ENCODE data around the gene MID2.

GRCh38 chrX:107787827-107788226 lies 37.8 kb upstream of the MID2 start:
- no peak for TF ChIP-seq POLR2AphosphoS5 (IDR thresholded peaks at IDR 0.05; ENCODE audit: low read depth, low read length)
- no peak for TF ChIP-seq POLR2A (IDR thresholded peaks at IDR 0.05; ENCODE audit: low read depth, low read length)
- TF ChIP-seq TAF1 (IDR thresholded peaks at IDR 0.05; ENCODE audit: low read depth, low read length) = no peak
- no peak for TF ChIP-seq SPI1 (IDR thresholded peaks at IDR 0.05; ENCODE audit: low read depth, low read length)
- TF ChIP-seq PAX5 (IDR thresholded peaks at IDR 0.05; ENCODE audit: insufficient read depth, low read length, severe bottlenecking) = no peak
- TF ChIP-seq POU2F2 (IDR thresholded peaks at IDR 0.05; ENCODE audit: low read depth, low read length) = no peak
